Measurements from ENCODE around the gene DMD. TPM values are rescaled to one million over a fixed set of nuclear protein-coding genes. Genes with fewer than 3 reads are reported as not detected.
"Not testable (repeated sequence)": the region's sequence is repeated elsewhere in the genome, so short reads cannot be mapped to it uniquely, and the experiment has no call there.

The DMD gene
- total RNA-seq, 1 donor, result 2.4 TPM

GRCh38 chrX:31487951-31488350 lies 1723.4 kb downstream of the DMD start:
- H3K27me3 ChIP-seq (ENCODE audit: insufficient read depth, low read length), result no peaks in the 10 kb centered on the region
- H3K4me1 ChIP-seq (ENCODE audit: insufficient read depth, low read length), result no peaks in the 10 kb centered on the region
- no peak overlapping the region for H3K4me3 ChIP-seq (ENCODE audit: low read length)
- H3K9me3 ChIP-seq (ENCODE audit: low read depth, low read length), result no peaks in the 10 kb centered on the region

DNA sequence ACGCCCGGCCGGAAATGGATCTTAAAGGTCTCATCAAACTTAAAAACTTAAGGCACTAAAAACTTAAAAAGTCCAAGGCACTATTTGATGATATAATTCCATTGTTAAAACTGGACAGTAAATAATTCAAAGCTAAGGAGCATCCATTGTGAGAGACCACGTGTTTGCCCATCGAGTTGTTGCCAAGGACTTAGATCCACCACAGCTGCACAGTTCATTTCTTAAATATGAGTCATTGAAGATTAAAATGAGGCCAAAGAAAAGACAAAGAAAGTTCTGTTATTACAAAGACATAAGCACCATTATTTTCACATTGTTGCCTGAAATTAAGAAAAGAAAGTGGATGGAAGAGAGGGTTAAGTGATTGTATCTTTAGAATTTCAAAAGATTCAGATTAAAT lies 1728.0 kb downstream of the DMD start:
- H3K9me3 ChIP-seq (ENCODE audit: low read depth, low read length), result no peaks in the 10 kb centered on the region
- no peaks in the 10 kb centered on the region for H3K27me3 ChIP-seq (ENCODE audit: insufficient read depth, low read length)
- H3K4me1 ChIP-seq (ENCODE audit: insufficient read depth, low read length), result no peaks in the 10 kb centered on the region
- H3K4me3 ChIP-seq (ENCODE audit: low read length), result no peak overlapping the region

GRCh38 chrX:31480696-31481095 lies 1730.7 kb downstream of the DMD start:
- H3K4me3 ChIP-seq (ENCODE audit: low read length), result no peak overlapping the region
- H3K9me3 ChIP-seq (ENCODE audit: low read depth, low read length), result no peaks in the 10 kb centered on the region
- H3K27me3 ChIP-seq (ENCODE audit: insufficient read depth, low read length), result no peaks in the 10 kb centered on the region
- H3K4me1 ChIP-seq (ENCODE audit: insufficient read depth, low read length), result no peaks in the 10 kb centered on the region

- no peak overlapping the region for H3K4me3 ChIP-seq (ENCODE audit: low read length)
- H3K27me3 ChIP-seq (ENCODE audit: insufficient read depth, low read length), result no peaks in the 10 kb centered on the region
- no peaks in the 10 kb centered on the region for H3K9me3 ChIP-seq (ENCODE audit: low read depth, low read length)
- no peaks in the 10 kb centered on the region for H3K4me1 ChIP-seq (ENCODE audit: insufficient read depth, low read length)
Observed at GRCh38 chrX:31471229-31471628, 1740.1 kb downstream of the DMD start.

GRCh38 chrX:31470753-31471152 lies 1740.6 kb downstream of the DMD start:
- H3K9me3 ChIP-seq (ENCODE audit: low read depth, low read length); H3K27me3 ChIP-seq (ENCODE audit: insufficient read depth, low read length); H3K4me3 ChIP-seq (ENCODE audit: low read length); H3K4me1 ChIP-seq (ENCODE audit: insufficient read depth, low read length): not testable (repeated sequence)

GRCh38 chrX:31464306-31464915 lies 1746.9 kb downstream of the DMD start:
- no peaks in the 10 kb centered on the region for H3K27me3 ChIP-seq (ENCODE audit: insufficient read depth, low read length)
- H3K4me1 ChIP-seq (ENCODE audit: insufficient read depth, low read length), result no peaks in the 10 kb centered on the region
- no peaks in the 10 kb centered on the region for H3K9me3 ChIP-seq (ENCODE audit: low read depth, low read length)
- H3K4me3 ChIP-seq (ENCODE audit: low read length), result no peak overlapping the region

DNA sequence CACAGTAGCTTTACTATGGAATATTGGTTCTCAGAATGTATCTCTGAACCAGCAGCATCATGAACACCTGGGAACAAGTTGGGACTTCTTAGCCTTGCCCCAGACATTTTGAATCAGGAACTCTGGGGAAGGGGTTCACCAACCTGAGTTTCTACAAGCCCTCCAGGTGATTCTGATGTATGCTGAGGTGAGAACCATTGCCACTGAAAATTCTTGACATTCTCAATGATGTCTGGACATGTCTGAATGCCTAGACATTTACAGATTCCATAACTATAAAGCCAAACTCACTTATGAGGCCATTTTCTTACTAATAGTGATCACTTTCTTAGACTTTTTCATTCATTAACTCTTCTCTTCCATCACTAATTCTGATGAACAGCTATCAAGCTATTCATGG lies 1750.1 kb downstream of the DMD start:
- no peaks in the 10 kb centered on the region for H3K9me3 ChIP-seq (ENCODE audit: low read depth, low read length)
- no peak overlapping the region for H3K4me3 ChIP-seq (ENCODE audit: low read length)
- H3K27me3 ChIP-seq (ENCODE audit: insufficient read depth, low read length), result no peaks in the 10 kb centered on the region
- H3K4me1 ChIP-seq (ENCODE audit: insufficient read depth, low read length), result no peaks in the 10 kb centered on the region

- Histone ChIP-seq H3K27me3 (ENCODE audit: insufficient read depth, low read length) (no peaks in the 10 kb centered on the region), H3K9me3 (ENCODE audit: low read depth, low read length) (no peaks in the 10 kb centered on the region), H3K4me1 (ENCODE audit: insufficient read depth, low read length) (no peaks in the 10 kb centered on the region), H3K4me3 (ENCODE audit: low read length) (no peak overlapping the region)
Observed at GRCh38 chrX:31459361-31459760, 1752.0 kb downstream of the DMD start.

GRCh38 chrX:31449965-31450364 lies 1761.4 kb downstream of the DMD start:
- Histone ChIP-seq H3K4me1 (ENCODE audit: insufficient read depth, low read length) (no peaks in the 10 kb centered on the region), H3K9me3 (ENCODE audit: low read depth, low read length) (no peaks in the 10 kb centered on the region), H3K4me3 (ENCODE audit: low read length) (no peak overlapping the region), H3K27me3 (ENCODE audit: insufficient read depth, low read length) (no peaks in the 10 kb centered on the region)

DNA sequence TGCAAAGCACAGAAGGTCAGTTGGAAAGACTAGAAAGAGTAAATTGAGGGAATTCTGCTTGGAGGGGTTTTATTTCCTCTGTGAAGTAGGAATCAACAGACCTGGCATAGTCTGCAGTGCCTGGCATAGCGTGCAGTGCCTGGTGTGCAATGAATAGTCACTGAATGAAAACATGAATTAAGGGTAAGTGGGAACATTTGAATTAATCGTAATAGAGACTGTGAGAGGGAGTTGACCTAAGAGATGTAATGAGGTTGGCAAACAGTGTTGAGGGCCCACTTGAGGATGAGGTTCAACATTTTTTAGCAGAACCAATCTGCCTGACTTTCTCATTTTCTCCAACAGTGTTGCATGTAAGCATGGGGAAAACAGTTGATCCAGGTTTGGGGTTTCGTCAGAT lies 1762.3 kb downstream of the DMD start:
- Histone ChIP-seq H3K27me3 (ENCODE audit: insufficient read depth, low read length) (no peaks in the 10 kb centered on the region), H3K4me3 (ENCODE audit: low read length) (no peak overlapping the region), H3K4me1 (ENCODE audit: insufficient read depth, low read length) (no peaks in the 10 kb centered on the region), H3K9me3 (ENCODE audit: low read depth, low read length) (no peaks in the 10 kb centered on the region)

DNA sequence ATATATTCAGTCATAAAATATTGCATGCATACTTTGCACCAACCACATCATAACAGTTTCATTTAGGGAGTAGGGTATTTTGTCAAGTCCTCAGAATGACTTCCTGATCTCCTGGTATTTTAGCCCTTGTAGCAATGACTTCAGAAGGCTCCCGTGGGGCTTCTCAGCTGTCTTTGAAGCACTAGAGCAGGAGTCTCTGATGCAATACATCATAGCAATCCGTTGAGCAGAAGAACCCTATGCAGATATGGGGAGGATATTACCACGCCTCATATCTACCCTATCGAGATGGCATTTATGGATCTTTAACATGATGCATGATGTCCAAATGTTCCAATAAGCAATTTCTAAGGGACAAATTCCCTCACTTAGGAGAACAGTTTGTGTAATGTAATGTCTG lies 1765.8 kb downstream of the DMD start:
- no peak overlapping the region for H3K4me3 ChIP-seq (ENCODE audit: low read length)
- no peaks in the 10 kb centered on the region for H3K9me3 ChIP-seq (ENCODE audit: low read depth, low read length)
- no peaks in the 10 kb centered on the region for H3K4me1 ChIP-seq (ENCODE audit: insufficient read depth, low read length)
- H3K27me3 ChIP-seq (ENCODE audit: insufficient read depth, low read length), result no peaks in the 10 kb centered on the region

- no peaks in the 10 kb centered on the region for H3K4me1 ChIP-seq (ENCODE audit: insufficient read depth, low read length)
- H3K9me3 ChIP-seq (ENCODE audit: low read depth, low read length), result no peaks in the 10 kb centered on the region
- H3K27me3 ChIP-seq (ENCODE audit: insufficient read depth, low read length), result no peaks in the 10 kb centered on the region
- no peak overlapping the region for H3K4me3 ChIP-seq (ENCODE audit: low read length)
Observed at GRCh38 chrX:31443654-31444053, 1767.7 kb downstream of the DMD start.

DNA sequence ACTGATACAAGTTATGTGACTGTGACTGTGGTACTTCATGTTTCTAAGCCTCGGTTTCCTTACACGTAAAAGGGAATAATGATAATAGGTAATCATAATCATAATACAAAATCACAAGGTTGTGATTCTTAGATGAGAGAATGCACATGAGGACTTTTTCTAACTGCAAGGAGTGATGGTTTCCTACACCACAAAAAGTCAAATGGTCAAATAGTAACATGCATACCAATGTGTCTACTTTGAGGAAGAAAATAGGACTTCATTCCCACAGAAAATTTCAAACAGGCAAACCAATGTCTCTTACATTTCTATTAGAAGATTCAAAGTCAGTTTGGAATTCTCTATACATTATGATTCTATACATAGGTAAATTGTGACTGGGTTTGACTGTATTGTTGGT lies 1770.8 kb downstream of the DMD start:
- H3K27me3 ChIP-seq (ENCODE audit: insufficient read depth, low read length), result no peaks in the 10 kb centered on the region
- no peak overlapping the region for H3K4me3 ChIP-seq (ENCODE audit: low read length)
- H3K4me1 ChIP-seq (ENCODE audit: insufficient read depth, low read length), result no peaks in the 10 kb centered on the region
- H3K9me3 ChIP-seq (ENCODE audit: low read depth, low read length), result no peaks in the 10 kb centered on the region

DNA sequence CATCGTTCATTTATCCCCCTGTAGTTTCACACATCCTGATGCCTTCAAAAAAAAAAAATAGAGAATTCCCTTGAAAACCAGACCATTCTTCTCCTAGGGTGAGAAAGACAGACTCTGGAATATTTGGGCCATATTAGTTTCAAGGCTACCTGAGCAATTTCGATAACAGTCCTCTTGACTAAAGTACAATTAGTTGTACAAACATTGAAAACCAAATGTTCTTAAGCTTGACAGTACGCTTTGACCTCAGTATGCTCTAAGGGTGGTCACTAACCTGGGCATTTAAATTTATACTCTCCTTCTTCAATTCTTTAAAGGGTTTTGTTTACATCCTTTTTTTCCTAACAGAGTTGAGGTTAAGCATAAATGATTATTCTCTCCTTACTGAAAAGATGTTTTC lies 1774.9 kb downstream of the DMD start:
- no peaks in the 10 kb centered on the region for H3K9me3 ChIP-seq (ENCODE audit: low read depth, low read length)
- H3K27me3 ChIP-seq (ENCODE audit: insufficient read depth, low read length), result no peaks in the 10 kb centered on the region
- no peak overlapping the region for H3K4me3 ChIP-seq (ENCODE audit: low read length)
- no peaks in the 10 kb centered on the region for H3K4me1 ChIP-seq (ENCODE audit: insufficient read depth, low read length)

DNA sequence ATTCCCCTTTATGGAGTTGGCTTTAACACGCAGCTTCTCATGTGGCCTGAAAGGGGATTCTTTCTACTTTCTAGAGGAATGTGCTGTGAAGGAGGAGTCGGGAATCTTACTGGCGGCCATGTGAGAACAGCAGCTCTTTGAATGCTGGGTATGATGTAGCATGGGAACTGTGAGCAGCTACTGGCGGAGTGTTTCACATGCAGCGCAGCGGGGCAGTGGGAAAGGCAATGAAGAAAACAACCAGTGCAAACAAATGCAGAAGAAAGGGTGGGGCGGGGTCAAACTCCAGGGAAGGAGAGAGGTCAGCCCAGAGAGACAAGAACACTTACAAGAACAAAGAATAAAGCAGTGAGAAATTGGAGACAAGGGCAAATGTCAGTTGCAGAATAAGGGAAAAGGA lies 1775.8 kb downstream of the DMD start:
- Histone ChIP-seq H3K4me1 (ENCODE audit: insufficient read depth, low read length) (no peaks in the 10 kb centered on the region), H3K27me3 (ENCODE audit: insufficient read depth, low read length) (no peaks in the 10 kb centered on the region)

DNA sequence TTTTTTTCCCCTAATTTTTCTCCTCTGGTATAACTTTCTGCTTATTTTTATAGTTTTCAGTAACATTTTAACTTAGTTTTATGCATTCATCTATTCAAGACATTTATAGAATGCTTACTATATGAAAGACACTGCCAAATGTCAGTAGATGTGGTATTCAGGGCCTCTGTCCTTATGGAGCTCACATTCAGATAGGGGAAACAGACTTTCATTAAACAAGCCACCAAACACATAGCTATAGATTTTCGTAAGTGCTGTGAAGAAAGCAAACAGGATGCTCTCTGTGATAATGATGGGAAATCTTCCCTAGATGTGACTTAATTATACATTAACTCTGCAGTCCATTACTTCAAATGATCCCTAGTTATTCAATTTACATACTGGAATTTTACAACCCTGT lies 1777.5 kb downstream of the DMD start:
- no peak overlapping the region for H3K4me3 ChIP-seq (ENCODE audit: low read length)
- no peaks in the 10 kb centered on the region for H3K9me3 ChIP-seq (ENCODE audit: low read depth, low read length)
- no peaks in the 10 kb centered on the region for H3K4me1 ChIP-seq (ENCODE audit: insufficient read depth, low read length)

More for the DNA sequence above, 1775.8 kb downstream of the DMD start:
- Histone ChIP-seq H3K9me3 (ENCODE audit: low read depth, low read length) (no peaks in the 10 kb centered on the region), H3K4me3 (ENCODE audit: low read length) (no peak overlapping the region)

More for the DNA sequence above, 1777.5 kb downstream of the DMD start:
- H3K27me3 ChIP-seq (ENCODE audit: insufficient read depth, low read length), result no peaks in the 10 kb centered on the region

All from mononuclear cell (primary cell).